GM13977 (cell line): Measurements from ENCODE around the gene MNX1.

Experiments
- DNase-seq: peaks from one replicate; pipeline ENCODE4 v3.0.0; 2012; ENCODE audit warnings: low spot score
- CTCF ChIP-seq: IDR thresholded peaks from 2 replicates; pipeline ENCODE4 v1.5.1; 2012; ENCODE audit warnings: mild to moderate bottlenecking, control low read depth; ENCODE audit not compliant: insufficient read depth; ENCODE audit errors: extremely low read depth, missing control alignments
- in situ Hi-C: fragments of 300-500 bp; cut with MboI; formaldehyde crosslinking; loops from one replicate; pipeline ENCODE4 v1.12.0; 2022; ENCODE audit warnings: low sequenced_read_pairs, low pct_unique_long_range_greater_than_20kb, mixed read lengths, inconsistent platforms; ENCODE audit not compliant: unreplicated experiment

The MNX1 gene

GRCh38 chr7:157054927-157055326 is 44.5 kb upstream of the MNX1 start:
- in situ Hi-C loops, result no loop called here
- no peak for DNase-seq
- no peak for TF ChIP-seq CTCF

GRCh38 chr7:157053118-157053517 is 42.7 kb upstream of the MNX1 start:
- no peak for TF ChIP-seq CTCF
- no peak for DNase-seq
- in situ Hi-C loops, result no loop called here

GRCh38 chr7:157047148-157047547 is 36.7 kb upstream of the MNX1 start:
- in situ Hi-C loops, result no loop called here
- TF ChIP-seq CTCF, result no peak
- no peak for DNase-seq

GRCh38 chr7:157046681-157047080 is 36.2 kb upstream of the MNX1 start:
- no peak for TF ChIP-seq CTCF
- no peak for DNase-seq
- in situ Hi-C loops, result no loop called here

GRCh38 chr7:157044943-157045660 is 34.6 kb upstream of the MNX1 start:
- in situ Hi-C loops, result no loop called here
- no peak for TF ChIP-seq CTCF

GRCh38 chr7:157044147-157044687 is 33.8 kb upstream of the MNX1 start:
- DNase-seq, result no peak
- no peak for TF ChIP-seq CTCF
- in situ Hi-C loops, result no loop called here

More at GRCh38 chr7:157044943-157045660, 34.6 kb upstream of the MNX1 start:
- no peak for DNase-seq
